HG02870 (cell line): ENCODE measurements around the gene CNBP.
"Not testable (repeated sequence)": the region's sequence is repeated elsewhere in the genome, so short reads cannot be mapped to it uniquely, and the experiment has no call there.

ENCODE experiments used
- ATAC-seq: cut with Tn5 transposase; IDR thresholded peaks from one replicate; pipeline ENCODE4 v1.9.1; 2021; ENCODE audit warnings: mild to moderate bottlenecking, moderate library complexity; ENCODE audit not compliant: unreplicated experiment

The CNBP gene

GRCh38 chr3:129185783-129186182 is 2.1 kb upstream of the CNBP start:
- ATAC-seq, result no peak

GRCh38 chr3:129184784-129185542 is 1.3 kb upstream of the CNBP start:
- not testable (repeated sequence) for ATAC-seq

GRCh38 chr3:129184396-129184657 is 631 bp upstream of the CNBP start:
- ATAC-seq, result no peak

GRCh38 chr3:129182390-129183185 is 1.1 kb downstream of the CNBP start:
- no peak for ATAC-seq

GRCh38 chr3:129181819-129182218 is 1.9 kb downstream of the CNBP start:
- ATAC-seq, result no peak

GRCh38 chr3:129180461-129180860 is 3.2 kb downstream of the CNBP start:
- ATAC-seq, result no peak

GRCh38 chr3:129176051-129176450 is 7.6 kb downstream of the CNBP start:
- ATAC-seq, result no peak

GRCh38 chr3:129173725-129174124 is 10.0 kb downstream of the CNBP start:
- ATAC-seq, result no peak

- no peak for ATAC-seq
Observed at GRCh38 chr3:129173206-129173605, 10.5 kb downstream of the CNBP start.

GRCh38 chr3:129166579-129167332 is 16.9 kb downstream of the CNBP start:
- no peak for ATAC-seq

GRCh38 chr3:129165594-129165993 is 18.1 kb downstream of the CNBP start:
- ATAC-seq, result not testable (repeated sequence)

- ATAC-seq, result no peak
Observed at GRCh38 chr3:129164500-129164899, 19.2 kb downstream of the CNBP start.

GRCh38 chr3:129162729-129163579 is 20.7 kb downstream of the CNBP start:
- ATAC-seq, result no peak

GRCh38 chr3:129161860-129162271 is 21.8 kb downstream of the CNBP start:
- ATAC-seq, result no peak

- ATAC-seq, result peak; percentile 81
Observed at GRCh38 chr3:129160891-129161859, 22.5 kb downstream of the CNBP start, which contains the start of gene ISY1. TSS of gene ISY1 (minus strand) at chr3:129161063. CDS start at chr3:129160975, 88 bp downstream.

- ATAC-seq, result no peak
Observed at GRCh38 chr3:129144786-129145185, 38.9 kb downstream of the CNBP start.

GRCh38 chr3:129141011-129141410 is 42.7 kb downstream of the CNBP start:
- not testable (repeated sequence) for ATAC-seq

GRCh38 chr3:129139911-129140310 is 43.8 kb downstream of the CNBP start:
- ATAC-seq, result no peak

GRCh38 chr3:129136275-129136674 is 47.4 kb downstream of the CNBP start:
- not testable (repeated sequence) for ATAC-seq
